HG03575 (cell line): Measurements from ENCODE around the gene NACA2.
"Not testable (repeated sequence)": the region's sequence is repeated elsewhere in the genome, so short reads cannot be mapped to it uniquely, and the experiment has no call there.

Experiments
- ATAC-seq: cut with Tn5 transposase; IDR thresholded peaks from one replicate; pipeline ENCODE4 v1.9.1; 2021; ENCODE audit not compliant: unreplicated experiment, insufficient number of reproducible peaks, low FRiP score; ENCODE audit errors: extremely low read depth

Gene NACA2

GRCh38 chr17:61562287-61562686 lies 28.7 kb downstream of the NACA2 start:
- no peak for ATAC-seq

GRCh38 chr17:61561354-61561753 lies 29.7 kb downstream of the NACA2 start:
- no peak for ATAC-seq

- ATAC-seq = no peak
Observed at GRCh38 chr17:61560071-61560470, 30.9 kb downstream of the NACA2 start.

GRCh38 chr17:61556224-61557188 lies 34.5 kb downstream of the NACA2 start:
- ATAC-seq = no peak

- no peak for ATAC-seq
Observed at GRCh38 chr17:61555127-61555566, 35.9 kb downstream of the NACA2 start.

GRCh38 chr17:61554209-61554608 lies 36.8 kb downstream of the NACA2 start:
- no peak for ATAC-seq

GRCh38 chr17:61552560-61552959 lies 38.5 kb downstream of the NACA2 start:
- ATAC-seq = not testable (repeated sequence)

- no peak for ATAC-seq
Observed at GRCh38 chr17:61551255-61551742, 39.7 kb downstream of the NACA2 start.

- ATAC-seq = no peak
Observed at GRCh38 chr17:61547113-61547512, 43.9 kb downstream of the NACA2 start.

- no peak for ATAC-seq
Observed at GRCh38 chr17:61545335-61545938, 45.6 kb downstream of the NACA2 start.

GRCh38 chr17:61543786-61544415 lies 47.1 kb downstream of the NACA2 start:
- no peak for ATAC-seq

- no peak for ATAC-seq
Observed at GRCh38 chr17:61542027-61542426, 49.0 kb downstream of the NACA2 start.

GRCh38 chr17:61540874-61541273 lies 50.1 kb downstream of the NACA2 start:
- no peak for ATAC-seq
